Esophagus mucosa (tissue), 1 donor: ENCODE measurements around the gene ZSWIM6. TPM values are rescaled to one million over a fixed set of nuclear protein-coding genes. Genes with fewer than 3 reads are reported as not detected.

Source experiments
- ATAC-seq: fragments of 200-7000 bp; cut with Tn5 transposase; one replicate; pipeline ENCODE4 v1.9.1; 2020
- total RNA-seq: library from RNA; stranded (reverse); gene quantifications from one replicate; pipeline ENCODE4 v1.2.4, GENCODE V29; 2023
- donor health status: DM: yes; HTN: yes; CAD: no.

Gene ZSWIM6
- 6.3 TPM for total RNA-seq

DNA sequence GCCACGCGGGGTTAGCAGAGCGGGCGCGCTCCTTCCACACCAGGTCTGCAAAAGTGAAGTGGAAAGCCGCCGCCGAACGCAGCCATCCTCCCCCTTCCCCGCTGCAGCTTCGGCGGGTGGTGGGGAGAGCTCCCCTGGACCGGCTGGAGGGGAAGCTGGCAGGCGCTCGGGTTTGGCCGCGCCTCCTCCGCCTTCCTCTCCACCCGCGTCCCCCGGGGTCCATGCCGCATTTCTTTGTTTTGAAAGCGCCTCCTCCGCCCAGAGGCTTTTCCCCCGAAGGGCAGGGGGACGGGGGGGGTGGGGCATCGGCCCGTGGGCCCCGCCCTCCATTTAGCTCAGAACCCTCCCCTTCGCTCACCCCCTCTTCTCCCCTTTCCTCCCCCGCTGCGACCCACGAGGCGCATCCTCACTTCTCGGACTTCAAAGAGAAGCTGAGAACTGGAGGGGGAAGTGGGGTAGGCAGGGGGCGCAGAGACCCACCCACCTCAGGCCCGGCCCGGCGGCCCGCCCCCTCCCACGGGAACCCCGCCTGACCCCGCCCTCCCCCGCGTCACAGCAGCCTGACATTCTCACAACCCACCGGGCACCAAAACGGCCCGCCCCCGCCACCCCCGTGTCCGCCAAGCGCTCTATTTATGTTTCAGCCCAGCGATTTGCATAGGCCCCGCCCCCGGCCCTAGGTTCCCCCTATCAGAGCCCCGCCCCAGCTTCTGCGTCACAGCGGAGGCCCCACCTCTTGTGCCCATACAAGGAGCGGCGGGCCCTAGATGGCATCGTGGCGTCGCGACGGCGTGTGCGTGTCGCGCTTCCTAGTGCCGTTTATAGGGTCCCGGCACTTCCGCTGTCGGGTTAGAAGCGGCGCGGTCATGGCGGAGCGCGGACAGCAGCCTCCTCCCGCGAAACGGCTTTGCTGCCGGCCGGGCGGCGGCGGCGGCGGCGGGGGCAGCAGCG, at the start of gene ZSWIM6:
Gene ZSWIM6 (plus strand): TSS at position 852 of the 951 bp plus-strand sequence. CDS start 15 bp downstream, at position 867.
- ATAC-seq, result peak; percentile 97

DNA sequence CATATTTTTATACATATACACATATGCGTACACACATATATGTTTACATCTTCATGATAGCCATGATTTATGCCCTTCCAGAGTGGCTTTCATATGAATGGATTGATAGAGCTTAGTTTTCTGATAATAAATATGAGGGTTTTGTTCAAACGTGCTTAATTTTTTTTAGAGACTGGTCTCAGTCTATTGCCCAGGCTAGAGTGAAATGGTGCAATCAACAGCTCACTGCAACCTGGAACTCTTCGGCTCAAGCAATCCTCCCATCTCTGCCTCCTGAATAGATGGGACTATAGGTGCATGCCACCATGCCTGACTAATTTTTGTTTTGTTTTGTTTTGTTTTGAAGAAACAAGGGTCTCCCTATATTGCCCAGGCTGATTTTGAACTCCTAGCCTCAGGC, 48.6 kb upstream of the ZSWIM6 start:
- no peak for ATAC-seq

DNA sequence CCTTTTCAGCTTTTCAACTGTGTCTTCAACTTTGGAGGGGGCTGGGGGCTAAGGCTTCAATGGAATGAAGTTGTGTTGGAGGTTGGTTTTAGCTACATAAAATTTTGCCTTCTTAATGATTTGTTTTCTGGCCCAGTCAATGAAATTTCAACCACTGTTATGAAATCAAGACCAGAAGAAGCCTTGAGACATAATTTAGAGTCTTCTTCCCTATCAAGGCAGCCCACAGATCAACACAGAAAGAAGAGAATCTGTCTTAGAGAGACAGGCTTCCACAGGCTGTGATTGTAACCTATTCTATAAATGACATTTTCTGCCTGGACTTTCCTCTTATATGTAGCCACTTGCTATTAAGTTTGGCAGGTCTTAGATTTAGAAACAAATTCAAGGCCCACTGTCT, 46.5 kb upstream of the ZSWIM6 start:
- no peak for ATAC-seq

DNA sequence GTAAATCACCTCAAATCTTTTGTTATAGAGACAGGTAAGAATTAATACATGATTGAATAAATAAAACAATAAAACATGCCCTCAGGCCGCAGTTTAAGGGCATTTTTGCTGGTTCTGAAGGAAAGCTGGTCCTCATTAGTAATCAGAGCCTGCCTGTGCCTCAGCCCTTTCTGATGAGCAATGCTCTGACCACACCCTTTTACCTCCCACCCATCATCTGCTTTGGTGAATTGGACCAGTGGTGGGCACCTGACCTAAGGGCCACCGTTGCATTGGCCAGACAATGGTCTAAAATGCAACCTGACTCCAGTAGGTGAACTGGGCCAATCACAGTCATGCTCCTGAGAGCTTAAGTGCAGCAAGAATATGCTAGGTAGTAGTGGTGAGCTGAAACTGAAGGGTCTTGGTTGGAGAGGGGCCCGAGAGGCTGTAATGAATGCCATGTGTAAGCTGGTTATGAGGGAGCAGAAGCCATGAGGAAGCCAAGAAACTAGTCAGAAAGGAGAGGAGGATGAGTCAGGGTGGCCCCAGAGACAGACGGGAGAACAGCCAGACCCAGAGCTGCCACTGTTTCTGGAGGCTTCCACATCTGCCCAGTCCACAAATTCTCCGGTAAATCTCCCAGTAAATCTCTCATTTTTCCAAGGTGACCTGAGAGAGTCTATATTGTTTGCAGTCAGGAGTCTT, 45.5 kb upstream of the ZSWIM6 start:
- ATAC-seq, result no peak

DNA sequence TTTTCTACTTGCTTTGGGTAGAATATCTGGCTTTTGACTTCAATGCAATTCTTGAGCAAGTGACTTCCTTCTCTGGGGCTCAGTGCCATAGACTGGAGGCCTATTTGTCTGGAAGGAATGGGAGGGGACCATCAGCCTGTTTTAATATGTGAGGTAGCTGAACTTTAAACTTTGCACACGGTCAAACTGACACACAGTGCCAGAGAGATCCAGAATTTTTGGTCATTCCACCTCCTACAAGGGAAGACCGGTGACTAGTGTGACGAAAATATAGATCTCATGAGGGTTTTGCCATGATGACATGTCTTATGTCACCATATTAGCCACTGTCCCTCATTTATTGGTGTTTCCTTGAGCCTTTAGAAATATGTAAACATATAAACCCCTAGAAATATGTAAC, 44.6 kb upstream of the ZSWIM6 start:
- ATAC-seq, result no peak

DNA sequence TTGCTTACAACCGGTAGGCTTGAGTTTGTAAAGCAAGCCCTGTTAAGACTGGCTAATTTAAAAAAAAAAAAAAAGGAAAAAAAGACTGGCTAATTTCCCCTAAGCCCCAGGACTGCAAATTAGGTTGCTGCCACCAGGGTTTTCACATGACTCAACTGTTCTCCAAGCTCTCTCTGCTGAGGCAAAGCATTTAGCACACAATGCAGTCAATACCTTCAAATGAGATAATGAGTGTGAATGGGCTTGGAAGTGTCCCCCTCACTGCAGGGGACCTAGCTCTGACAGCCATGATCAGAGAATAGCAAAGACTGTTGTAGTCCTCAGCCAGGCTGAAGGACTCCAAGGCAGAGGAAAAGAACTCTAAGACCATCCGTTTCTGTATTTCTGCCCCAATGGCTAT, 42.8 kb upstream of the ZSWIM6 start:
- ATAC-seq, result no peak

DNA sequence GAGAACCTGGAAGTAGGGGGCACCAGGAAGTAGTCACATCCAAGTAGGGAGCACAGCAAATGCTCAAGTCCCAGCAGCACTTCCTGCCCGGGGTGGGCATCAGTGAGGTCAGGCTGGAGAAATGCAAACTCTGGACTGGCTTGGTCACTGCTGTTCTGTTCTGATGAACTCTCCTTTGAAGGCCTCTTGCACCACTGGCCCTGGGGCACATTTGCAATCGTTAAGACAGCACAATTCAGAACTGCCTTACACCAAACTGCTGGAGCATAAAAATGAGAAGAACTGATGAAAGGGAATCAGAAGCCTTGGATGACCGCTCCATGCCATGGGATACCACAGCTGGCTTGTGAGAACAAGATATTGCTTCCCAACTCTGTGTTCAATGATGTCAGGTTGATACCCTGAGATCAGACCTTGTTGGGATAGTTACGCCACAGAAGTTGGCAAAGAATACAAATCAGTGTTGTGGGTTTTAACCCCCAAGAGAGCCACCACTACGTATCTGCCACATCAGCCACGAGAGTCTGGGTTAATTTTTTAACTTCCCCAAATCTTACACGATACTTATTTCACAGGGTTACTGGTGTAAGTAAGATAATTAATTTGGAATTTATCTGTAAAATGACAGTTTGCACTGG, 42.3 kb upstream of the ZSWIM6 start:
- ATAC-seq, result no peak

DNA sequence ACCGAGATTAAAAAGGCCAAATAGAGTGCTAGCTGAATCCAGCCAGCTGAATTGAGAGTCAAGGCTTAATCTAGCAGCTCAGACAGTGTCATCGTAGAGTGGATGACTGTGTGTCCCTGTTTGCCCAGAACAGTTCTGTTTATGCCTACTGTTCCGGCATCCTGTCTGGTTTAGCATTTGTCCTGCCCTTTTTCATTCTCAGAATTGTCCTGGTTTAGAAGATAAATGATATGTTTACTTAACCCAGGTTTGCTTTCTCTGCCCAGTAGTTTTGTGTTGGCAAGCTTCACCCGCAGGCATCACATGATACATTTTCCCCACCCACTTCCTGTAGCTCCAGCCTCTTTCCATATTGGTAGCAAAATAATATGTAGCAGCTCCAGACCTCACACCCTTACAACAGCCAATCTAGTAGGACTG, 41.3 kb upstream of the ZSWIM6 start:
- peak; percentile 71 for ATAC-seq

DNA sequence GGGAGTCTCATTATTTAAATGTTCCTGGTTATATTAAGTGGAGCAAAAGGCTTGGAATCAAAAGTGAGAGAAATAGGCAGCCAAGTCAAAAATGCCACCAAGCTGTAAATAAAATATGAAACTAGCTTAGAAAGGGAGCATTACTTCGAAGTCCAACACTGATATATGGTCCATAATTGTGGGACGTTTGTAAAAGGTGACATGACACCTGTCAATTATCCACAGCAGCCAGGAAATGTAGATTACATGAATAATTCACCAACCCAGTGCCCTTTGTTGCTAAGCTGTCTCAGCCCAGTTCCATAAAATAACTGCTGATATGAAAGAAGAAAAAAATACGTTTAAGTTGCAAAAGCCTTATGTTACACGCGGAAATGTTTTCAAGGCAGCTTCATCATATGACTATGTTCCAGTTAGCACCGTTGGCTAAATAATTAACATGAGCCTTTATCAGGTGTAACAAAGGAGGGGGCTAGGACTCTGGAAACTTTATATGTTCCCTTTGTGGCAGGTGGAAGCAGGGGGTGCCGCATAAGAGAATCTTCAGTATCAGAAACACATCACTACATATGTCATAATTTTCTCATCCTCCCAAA, 39.9 kb upstream of the ZSWIM6 start:
- ATAC-seq, result no peak

DNA sequence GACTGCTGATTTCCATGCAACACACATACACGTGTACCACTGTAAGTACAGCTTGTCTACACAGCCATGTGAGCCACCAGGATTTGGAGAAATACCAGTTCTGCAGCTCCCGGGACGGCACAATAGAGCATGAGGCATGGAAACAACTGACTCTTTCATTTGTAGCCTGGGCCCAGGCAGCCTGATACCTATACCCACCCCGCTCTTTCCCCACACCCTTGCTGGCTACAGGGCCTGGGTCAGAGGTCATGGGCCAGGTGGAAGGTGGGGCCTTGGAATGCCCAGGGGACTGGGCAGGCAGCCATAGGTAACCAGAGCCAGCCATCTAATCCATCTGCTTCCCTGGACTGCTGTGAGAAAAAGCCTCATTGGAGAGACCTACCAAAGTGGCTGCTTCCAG, 39.0 kb upstream of the ZSWIM6 start:
- peak; percentile 94 for ATAC-seq

DNA sequence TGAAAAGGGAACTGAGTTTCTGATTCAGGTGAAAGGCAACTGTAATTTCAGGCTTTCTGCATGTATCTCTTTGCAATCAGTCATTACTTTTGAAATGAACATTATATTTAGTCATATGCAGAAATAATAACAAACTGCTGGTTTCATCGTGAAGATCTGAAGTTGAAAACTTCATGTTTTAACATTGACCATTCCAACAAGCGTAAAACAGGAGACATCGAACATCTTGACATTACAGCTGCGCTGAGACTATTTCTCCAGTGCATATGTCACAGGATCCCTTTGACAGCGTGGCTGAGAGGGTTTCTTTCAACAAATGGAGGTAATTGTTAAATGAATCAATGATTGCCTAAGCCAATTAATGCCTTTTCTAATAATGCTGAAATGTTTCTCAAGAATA, 38.2 kb upstream of the ZSWIM6 start:
- no peak for ATAC-seq

DNA sequence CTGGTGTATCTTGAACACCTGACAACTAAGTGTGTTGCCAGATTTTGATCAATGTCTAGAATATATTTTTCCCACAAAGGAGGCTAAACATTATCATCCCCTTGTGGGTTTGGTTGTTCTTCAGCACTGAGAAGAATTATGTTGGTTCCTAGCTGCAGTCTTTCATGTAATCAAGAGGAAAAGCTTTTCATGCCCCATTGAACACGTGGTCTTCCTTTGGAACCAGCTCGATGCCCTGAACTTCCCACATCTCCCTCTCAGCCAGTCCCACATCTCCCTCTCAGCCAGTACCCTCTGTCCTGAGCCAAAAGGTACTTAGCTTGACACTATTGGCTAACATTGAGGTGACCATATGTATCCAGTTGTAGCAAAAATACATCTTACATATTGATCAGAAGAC, 36.7 kb upstream of the ZSWIM6 start:
- no peak for ATAC-seq

DNA sequence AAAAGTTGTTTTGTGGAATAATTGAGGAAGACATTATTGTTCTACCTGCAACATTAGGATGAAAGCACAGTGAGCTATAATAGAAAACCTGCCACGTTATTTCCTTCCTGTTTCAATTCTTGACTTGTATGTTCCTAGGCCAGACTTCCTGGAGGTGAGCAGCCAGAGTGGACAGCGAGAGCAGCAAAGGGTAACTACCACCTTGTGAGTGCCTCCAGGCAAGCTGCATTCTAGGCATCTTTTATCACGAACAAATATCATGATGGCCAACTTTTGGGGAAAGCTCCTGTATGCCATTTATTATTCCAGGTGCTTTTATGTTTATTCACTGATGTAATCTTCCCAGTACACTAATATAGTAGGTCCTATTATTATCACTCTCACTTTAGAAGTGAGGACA, 34.0 kb upstream of the ZSWIM6 start:
- ATAC-seq, result no peak

DNA sequence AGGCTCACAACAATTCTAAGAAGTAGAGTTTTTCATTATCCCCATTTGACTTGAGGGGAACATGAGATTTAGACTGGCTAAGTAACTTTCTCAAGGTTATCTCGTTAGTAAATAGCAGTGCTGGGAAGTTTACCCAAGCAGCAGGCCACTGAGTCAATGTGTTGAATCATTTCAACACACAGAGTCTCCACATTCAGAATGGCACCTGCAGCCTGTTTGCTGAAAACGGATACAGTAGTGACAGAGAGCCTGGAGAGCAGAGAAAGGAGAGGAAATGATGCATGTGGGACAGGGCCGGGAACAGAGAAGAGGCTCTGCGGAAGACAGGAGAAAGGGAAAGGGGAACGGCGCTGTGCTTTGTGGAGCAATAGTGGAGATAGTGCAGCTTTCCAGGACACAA, 33.5 kb upstream of the ZSWIM6 start:
- peak; percentile 42 for ATAC-seq

DNA sequence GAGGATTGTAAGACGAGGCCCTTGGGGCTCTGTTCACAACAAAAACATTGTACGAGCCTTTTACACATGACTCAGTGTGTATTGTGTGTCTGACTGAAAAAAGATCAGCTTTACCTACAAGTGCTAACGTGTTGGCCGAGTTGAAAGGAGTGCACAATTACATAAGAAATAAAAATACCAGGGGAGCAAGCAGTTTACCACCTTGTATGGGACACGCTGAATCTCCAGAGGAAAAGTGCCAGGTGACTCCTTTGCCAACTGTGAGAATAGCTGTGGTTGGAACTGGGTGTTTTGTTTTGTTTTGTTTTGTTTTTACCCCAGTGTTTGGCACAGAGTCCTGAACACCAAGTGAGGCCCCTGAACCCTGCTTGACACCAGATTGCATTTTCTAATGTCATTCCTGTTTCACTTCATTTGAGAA, 32.8 kb upstream of the ZSWIM6 start:
- peak; percentile 82 for ATAC-seq

DNA sequence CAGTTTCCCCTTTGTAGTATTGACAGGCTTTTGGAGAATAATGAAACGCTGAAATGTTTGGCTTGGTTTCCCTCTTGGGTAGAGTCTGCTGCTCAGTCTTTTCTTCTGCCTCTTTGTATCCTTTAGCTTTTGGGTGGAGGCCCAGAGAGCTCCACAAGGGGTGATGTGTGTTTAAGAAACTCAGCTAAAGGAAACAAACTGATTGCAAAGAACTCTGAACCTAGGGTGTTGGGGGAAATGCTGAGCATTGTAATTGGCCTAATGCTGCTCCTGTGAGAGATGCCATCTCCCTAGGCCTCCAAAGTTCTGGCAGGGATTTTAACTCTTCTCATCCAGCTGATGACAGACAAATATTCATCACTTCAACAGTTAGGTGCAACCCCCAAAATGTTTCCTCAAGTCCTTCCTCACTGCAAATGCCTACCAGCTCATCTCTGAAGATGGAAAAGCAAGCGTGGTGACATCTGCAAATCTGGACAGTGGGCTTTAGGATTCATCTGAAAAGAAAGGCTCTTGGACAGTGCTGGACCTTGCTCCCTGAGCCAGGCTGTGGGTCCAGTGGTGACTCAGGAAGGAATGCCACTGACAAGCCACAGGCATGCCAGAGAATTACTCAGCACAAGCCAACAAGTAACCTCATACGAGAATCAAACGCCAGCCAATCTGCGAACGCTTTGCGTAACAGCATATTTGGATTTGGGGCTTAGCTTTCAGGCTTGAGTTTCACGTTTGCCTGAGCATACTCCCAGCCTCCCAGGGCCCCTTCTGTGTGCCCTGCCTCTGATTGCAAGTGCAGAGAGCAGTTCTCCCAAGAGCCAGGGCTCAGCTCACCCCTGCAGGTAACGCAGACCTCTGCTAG, 30.5 kb upstream of the ZSWIM6 start:
- ATAC-seq, result peak; percentile 72

DNA sequence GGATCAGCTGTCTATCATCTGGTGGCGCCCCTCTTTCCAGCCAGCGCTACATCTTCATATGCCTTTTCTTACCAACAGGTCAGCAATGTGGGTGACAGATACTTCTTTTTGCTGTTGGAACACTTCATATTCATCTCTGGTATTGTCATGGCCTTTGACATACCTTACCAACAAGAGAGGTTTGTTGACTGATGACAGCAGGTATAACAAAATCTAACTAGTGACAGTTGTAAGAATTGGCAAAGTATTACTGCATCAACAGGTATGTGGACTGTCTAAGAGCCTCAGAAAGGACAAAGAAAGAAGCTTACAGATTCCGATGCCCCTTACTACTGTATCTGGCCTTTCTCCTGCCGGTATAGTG, 29.9 kb upstream of the ZSWIM6 start:
- ATAC-seq, result no peak

DNA sequence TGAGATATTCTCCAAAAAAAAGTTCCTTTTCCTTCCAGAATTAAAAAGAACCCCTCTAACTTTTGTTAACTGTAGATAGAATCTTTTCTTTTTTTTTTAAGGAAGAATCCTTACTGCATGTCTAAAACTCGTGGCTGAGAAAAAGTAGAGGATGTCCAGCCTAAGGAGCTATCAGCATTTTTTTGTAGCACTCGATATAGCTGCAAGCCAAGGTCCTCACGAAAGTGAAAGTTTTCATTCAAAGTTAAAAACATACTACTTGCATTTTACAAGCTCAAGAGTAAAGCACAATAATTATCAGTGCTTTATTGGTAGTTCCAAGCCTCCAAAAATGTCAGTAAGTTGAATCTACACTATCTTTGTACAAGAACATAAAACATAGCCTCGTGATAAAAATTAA, 28.7 kb upstream of the ZSWIM6 start:
- no peak for ATAC-seq

DNA sequence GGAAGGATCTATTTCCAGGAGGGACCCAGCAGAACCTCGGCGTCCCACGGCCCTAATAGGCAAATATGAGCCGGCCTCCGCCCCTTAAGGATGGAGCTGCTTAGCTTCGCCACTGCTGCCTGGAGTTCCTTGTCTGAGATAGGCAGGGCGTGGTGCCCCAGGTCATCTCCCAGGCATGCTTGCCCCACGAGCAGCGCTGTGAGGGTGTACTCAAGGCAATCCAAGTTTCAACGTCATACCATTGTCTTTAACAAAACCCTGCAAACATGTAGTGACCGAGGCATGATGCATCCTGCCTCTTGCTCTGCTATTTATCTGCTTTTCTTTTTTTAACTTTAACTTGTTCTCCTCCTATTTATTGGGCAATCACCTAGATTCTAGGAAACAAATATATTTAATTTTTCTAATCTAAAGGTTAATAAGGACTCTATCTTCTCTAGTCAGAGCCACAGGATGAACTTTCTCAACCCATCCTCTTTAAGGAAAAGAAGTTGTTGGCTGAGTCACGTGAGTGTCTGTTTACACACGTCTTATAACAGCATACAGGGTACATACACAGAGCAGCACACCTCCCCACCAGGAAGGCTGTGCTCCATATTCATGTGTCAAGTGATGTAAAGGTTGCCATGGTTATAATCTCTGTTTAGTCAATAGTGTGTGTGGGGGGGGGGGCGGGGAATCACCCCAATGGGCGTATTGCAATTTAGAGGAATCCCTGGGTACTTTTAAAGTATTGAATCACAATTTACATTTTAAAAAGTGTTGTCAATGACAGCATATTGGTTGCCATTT, 27.3 kb upstream of the ZSWIM6 start:
- ATAC-seq, result peak; percentile 94

DNA sequence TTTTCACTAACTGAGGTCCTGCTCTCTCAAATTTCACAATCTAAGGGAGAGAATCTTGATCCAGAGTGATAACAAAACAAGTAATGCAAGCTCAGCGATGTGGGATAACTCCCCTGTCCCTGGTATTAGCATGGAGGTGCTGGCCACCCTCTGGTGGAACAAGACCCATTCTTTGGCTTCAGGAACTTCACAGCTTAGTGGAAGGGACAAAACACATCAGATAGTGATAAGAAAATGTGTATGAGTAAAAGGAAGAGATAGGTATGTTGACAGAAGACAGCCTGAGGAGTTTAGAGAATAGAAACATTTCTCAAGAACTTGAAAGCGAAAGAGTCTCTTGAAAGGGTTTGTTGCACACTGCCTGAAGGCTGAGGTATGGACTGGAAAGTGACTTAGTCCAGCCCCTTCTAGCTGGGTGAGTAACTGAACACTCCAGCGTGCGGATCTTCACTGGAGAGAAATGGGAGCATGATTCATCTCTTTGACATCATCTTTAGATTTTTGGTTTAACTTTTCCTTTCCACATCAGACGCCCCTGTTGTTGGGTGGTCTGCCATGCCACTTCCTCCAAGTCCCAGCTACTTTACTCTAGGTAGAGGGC, 25.4 kb upstream of the ZSWIM6 start:
- ATAC-seq, result peak; percentile 30

DNA sequence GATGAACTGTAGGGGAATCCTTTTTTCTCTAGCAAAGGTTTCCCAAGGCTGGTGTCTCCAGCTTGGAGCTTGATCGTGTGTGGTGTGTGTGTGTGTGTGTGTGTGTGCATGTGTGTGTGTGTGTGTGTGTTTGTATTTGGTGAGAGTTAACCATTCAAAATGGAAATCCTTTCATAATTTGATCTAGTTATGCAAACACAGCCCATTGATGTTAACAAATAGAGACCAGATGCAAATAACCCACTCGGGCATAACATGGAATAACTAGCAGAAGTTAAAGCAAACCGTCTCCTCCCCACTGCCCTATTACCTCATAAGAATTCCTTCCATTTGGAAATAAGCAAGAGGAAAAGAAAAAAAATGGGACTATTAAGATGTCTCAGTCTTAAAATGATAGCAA, 24.9 kb upstream of the ZSWIM6 start:
- ATAC-seq, result no peak
